Lung (tissue), 12 donors: ENCODE measurements around the gene GAK. TPM values are rescaled to one million over a fixed set of nuclear protein-coding genes. Genes with fewer than 3 reads are reported as not detected.

Source experiments
- ATAC-seq: fragments of 200-7000 bp; cut with Tn5 transposase; one replicate; pipeline ENCODE4 v1.9.1; 2020; ENCODE audit warnings: moderate number of reproducible peaks; ENCODE audit not compliant: insufficient read depth, low FRiP score
- DNase-seq, 3 donors: peaks; one replicate each; pipeline ENCODE4 v3.0.0-alpha.2; 2013 to 2017
- H3K27ac ChIP-seq, 2 donors: one replicate each; pipeline ENCODE4 v1.5.1; 2013; ENCODE audit warnings: mild to moderate bottlenecking in 2 of 2, moderate library complexity in 2 of 2, control low read depth in 1 of 2, inconsistent platforms in 1 of 2, low read depth in 1 of 2, low read length in 1 of 2
- H3K27me3 ChIP-seq, 3 donors: one replicate each; pipeline ENCODE4 v1.5.1; 2013; ENCODE audit warnings: low read length in 2 of 3; ENCODE audit not compliant: control insufficient read depth in 3 of 3, insufficient read depth in 3 of 3
- H3K36me3 ChIP-seq, 4 donors: one replicate each; pipeline ENCODE4 v1.5.1; 2013; ENCODE audit warnings: low read length in 4 of 4, mild to moderate bottlenecking in 1 of 4, moderate library complexity in 1 of 4; ENCODE audit not compliant: control insufficient read depth in 4 of 4, insufficient read depth in 4 of 4
- H3K4me1 ChIP-seq, 5 donors: one replicate each; pipeline ENCODE4 v1.5.1; 2013; ENCODE audit warnings: low read length in 5 of 5, mild to moderate bottlenecking in 2 of 5, moderate library complexity in 1 of 5; ENCODE audit not compliant: control insufficient read depth in 5 of 5, insufficient read depth in 5 of 5
- H3K4me3 ChIP-seq: one replicate; pipeline ENCODE4 v1.5.1; 2013; ENCODE audit warnings: mild to moderate bottlenecking, control low read depth, moderate library complexity
- H3K9ac ChIP-seq, 2 donors: one replicate each; pipeline ENCODE4 v1.5.1; 2013; ENCODE audit warnings: low read length in 2 of 2, control low read depth in 1 of 2; ENCODE audit not compliant: insufficient read depth in 1 of 2
- H3K9me3 ChIP-seq, 4 donors: one replicate each; pipeline ENCODE4 v1.5.1; 2013; ENCODE audit warnings: low read length in 3 of 4, mild to moderate bottlenecking in 1 of 4, moderate library complexity in 1 of 4; ENCODE audit not compliant: control insufficient read depth in 4 of 4, insufficient read depth in 3 of 4
- CTCF ChIP-seq: IDR thresholded peaks from 2 replicates; pipeline ENCODE4 v1.5.1; 2012; ENCODE audit warnings: mild to moderate bottlenecking; ENCODE audit errors: control extremely low read depth, extremely low read depth
- WGBS, 2 donors: extraction: QIAGEN DNeasy Blood & Tissue Kit; methylation state at CpG; one replicate each; pipeline ENCODE4 v1.1.7; 2013; 5-methylcytosine and 5-hydroxymethylcytosine counted together
- polyA plus RNA-seq, 2 donors: library from polyadenylated mRNA; stranded (reverse); fragments of 200-250 nt; gene quantifications; one replicate each; pipeline ENCODE4 v1.2.1, GENCODE V29; 2013
- total RNA-seq, 2 donors: library from RNA; depleted of rRNA in 1 of 2; stranded (reverse); fragments of >200 nt in 1 of 2; gene quantifications; one replicate each; pipeline ENCODE4 v1.2.1, GENCODE V29; 2014 to 2021
- donor health status: control.
- donor health status: control.
- donor health status: Bipolar disorder and iron deficiency.
- donor health status: healthy.
- donor health status: DM: yes; HTN: yes; CAD: no.

The GAK gene
- total and polyA plus RNA-seq, 4 donors, result 101 to 178 (median 137) TPM

DNA sequence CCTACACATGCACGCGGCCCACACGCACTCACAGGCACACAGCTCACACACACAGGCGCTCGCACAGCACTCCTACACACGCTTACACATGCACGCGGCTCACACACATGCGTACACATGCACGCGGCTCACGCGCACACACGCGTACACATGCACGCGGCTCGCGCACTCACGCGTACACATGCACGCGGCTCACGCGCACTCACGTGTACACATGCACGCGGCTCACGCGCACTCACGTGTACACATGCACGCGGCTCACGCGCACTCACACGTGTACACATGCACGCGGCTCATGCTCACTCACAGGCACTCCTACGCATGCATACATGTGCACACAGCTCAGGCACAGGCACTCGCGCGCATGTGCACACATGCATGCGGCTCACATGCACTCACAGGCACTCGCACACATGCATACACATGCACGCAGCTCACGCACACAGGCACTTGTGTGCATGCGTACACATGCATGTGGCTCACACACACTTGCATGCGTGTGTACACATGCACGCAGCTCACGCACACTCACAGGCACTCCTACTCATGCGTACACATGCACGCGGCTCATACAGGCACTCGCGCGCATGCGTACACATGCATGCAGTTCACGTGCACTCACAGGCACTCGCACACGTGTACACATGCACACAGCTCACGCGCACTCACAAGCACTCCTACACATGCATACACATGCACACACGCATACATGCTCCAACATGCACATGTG is 44.9 kb downstream of the GAK start:
- no peaks in the 10 kb centered on the region for H3K27me3 ChIP-seq
- no peak for DNase-seq
- H3K4me1 ChIP-seq, result no peaks in the 10 kb centered on the region
- WGBS, 2 donors, result 96 to 97% methylated on average over 63 of the region's 63 CpGs
- no peak for ATAC-seq
- no peak overlapping the region for H3K9ac ChIP-seq
- TF ChIP-seq CTCF, result no peak
- H3K36me3 ChIP-seq, result peaks cover 7 to 80% (median 13%) of the 10 kb centered on the region in 4 donors
- no peak overlapping the region for H3K27ac ChIP-seq
- H3K4me3 ChIP-seq, result no peak overlapping the region
- H3K9me3 ChIP-seq, result peaks cover 0 to 4% (median 0%) of the 10 kb centered on the region in 4 donors

DNA sequence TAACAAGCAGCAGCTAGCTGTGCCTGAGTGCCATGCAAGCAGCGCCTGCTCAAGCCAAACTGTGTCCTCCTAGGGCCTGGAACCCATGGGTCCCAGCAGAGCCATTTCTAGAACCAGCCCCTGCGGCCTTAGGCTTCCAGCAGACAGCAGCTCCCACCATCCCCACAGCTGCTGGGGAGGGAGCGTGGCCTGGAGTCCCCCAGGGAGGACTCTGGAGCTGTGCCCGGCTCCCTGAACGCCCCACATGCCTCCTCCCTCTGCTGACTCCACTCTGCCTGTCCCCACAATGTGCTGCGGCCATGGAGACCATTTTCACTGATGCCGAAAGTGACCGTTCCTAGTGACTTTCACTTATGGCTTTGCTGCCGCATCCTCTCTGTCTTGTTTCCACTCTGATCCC is 45.9 kb downstream of the GAK start:
- Histone ChIP-seq H3K27ac (no peak overlapping the region), H3K36me3 (peaks cover 7 to 81% (median 15%) of the 10 kb centered on the region in 4 donors), H3K9ac (no peak overlapping the region), H3K4me3 (no peak overlapping the region), H3K27me3 (no peaks in the 10 kb centered on the region), H3K9me3 (peaks cover 0 to 4% (median 0%) of the 10 kb centered on the region in 4 donors), H3K4me1 (no peaks in the 10 kb centered on the region)
- DNase-seq (no peak), ATAC-seq (no peak)
- WGBS, 2 donors, result 87 to 93% methylated on average over 9 of the region's 9 CpGs
- TF ChIP-seq CTCF, result no peak

DNA sequence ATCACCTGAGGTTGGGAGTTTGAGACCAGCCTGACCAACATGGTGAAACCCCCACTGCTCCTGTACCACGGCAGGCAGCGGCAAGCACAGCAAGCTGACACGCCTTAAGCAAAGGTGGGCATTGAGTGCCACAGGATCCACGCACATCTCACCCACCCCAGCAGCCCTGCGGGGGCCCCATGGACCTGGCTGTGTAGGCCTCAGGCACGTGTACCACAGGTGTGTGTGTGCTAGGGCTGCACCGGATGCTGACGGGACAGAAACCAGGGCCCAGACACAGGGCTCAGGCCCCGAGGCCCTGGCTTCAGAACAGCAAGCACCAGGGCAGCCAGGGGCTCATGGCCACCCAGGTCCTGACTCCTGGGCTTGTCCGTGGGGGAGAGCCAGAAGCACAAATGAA is 46.8 kb downstream of the GAK start:
- no peak for ATAC-seq
- no peak overlapping the region for H3K4me3 ChIP-seq
- H3K4me1 ChIP-seq, result no peaks in the 10 kb centered on the region
- peaks cover 5 to 88% (median 18%) of the 10 kb centered on the region in 4 donors for H3K36me3 ChIP-seq
- H3K27ac ChIP-seq, result no peak overlapping the region
- no peak overlapping the region for H3K9ac ChIP-seq
- WGBS, 2 donors, result 95% methylated on average over 10 of the region's 10 CpGs
- peaks cover 0 to 4% (median 0%) of the 10 kb centered on the region in 4 donors for H3K9me3 ChIP-seq
- no peak for DNase-seq
- no peaks in the 10 kb centered on the region for H3K27me3 ChIP-seq
- TF ChIP-seq CTCF, result no peak
